ENCODE measurements around the gene FUT7.

The FUT7 gene

DNA sequence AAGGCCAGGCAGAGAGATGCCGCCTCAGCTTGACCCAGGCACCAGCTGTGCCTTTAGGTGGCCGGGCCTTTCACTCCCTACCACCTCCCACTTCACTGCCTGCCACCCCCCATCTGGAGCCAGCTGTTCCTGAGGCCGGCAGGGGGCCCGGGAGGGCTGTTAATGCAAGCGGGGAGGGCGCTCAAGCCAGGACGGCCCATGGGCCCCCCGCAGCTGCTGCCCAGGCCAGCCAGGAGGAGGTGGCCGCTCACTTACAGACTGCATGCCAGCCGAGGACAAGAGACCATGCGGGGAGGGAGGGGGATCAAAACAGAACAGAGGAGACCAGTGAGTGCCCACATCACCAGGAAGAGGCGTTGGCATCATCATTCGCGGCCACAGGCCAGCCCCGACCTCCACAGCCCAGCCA lies 8.3 kb downstream of the FUT7 start:
- Histone ChIP-seq H3K4me1 (ENCODE audit: control insufficient read depth, insufficient read depth, low read length) (peaks cover 2% of the 10 kb centered on the region; the same call in 1 of the 2 replicates), H3K36me3 (ENCODE audit: control insufficient read depth in 2 of 2, insufficient read depth in 1 of 2, low read length in 2 of 2) (peaks cover 0 to 13% of the 10 kb centered on the region in 2 experiments; a peak in 1 of 3 replicates), H3K27ac (ENCODE audit: extremely low read depth, low read depth, low read length) (no peak overlapping the region), H3K9me3 (ENCODE audit: control insufficient read depth, insufficient read depth, low read depth, low read length) (no peaks in the 10 kb centered on the region), H3K4me3 (ENCODE audit: low read depth, low read length) (no peak overlapping the region)
- CTCF ChIA-PET = interaction anchor here (0.6 to 3.7 kb wide), 2 partner anchors 9 to 12 kb away, joined by 3 to 19 read pairs; no protein-coding TSS in a partner anchor
- POLR2A ChIA-PET = interaction anchor here (1.1 kb wide), 1 partner anchor 184 kb away, joined by 3 read pairs; no protein-coding TSS in a partner anchor
- TF ChIP-seq, protein P1, sequence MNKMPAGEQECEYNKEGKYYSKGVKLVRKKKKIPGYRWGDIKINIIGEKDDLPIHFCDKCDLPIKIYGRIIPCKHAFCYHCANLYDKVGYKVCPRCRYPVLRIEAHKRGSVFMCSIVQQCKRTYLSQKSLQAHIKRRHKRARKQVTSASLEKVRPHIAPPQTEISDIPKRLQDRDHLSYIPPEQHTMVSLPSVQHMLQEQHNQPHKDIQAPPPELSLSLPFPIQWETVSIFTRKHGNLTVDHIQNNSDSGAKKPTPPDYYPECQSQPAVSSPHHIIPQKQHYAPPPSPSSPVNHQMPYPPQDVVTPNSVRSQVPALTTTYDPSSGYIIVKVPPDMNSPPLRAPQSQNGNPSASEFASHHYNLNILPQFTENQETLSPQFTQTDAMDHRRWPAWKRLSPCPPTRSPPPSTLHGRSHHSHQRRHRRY (tag by site-specific recombination; IDR thresholded peaks at IDR 0.05) = no peak
- no peak for TF ChIP-seq ZBTB20 (tag by site-specific recombination; IDR thresholded peaks at IDR 0.05)
- no peak for TF ChIP-seq ZNF112 (tag by site-specific recombination; IDR thresholded peaks at IDR 0.05)
- no peak for TF ChIP-seq ZNF654 (tag by site-specific recombination; IDR thresholded peaks at IDR 0.05; ENCODE audit: low read depth)
- no peak for TF ChIP-seq ZBTB7A (tag by site-specific recombination; IDR thresholded peaks at IDR 0.05; ENCODE audit: low read depth)
- no peak for TF ChIP-seq ZNF114 (tag by site-specific recombination; IDR thresholded peaks at IDR 0.05)
- TF ChIP-seq ZNF514 (tag by site-specific recombination; IDR thresholded peaks at IDR 0.05) = no peak
- no peak for TF ChIP-seq MEIS1 (CRISPR knock-in tag; IDR thresholded peaks at IDR 0.05; ENCODE audit: borderline replicate concordance)
- TF ChIP-seq GLIS1 (tag by site-specific recombination; IDR thresholded peaks at IDR 0.05) = peak; percentile 72
- no peak for TF ChIP-seq ZNF843 (tag by site-specific recombination; IDR thresholded peaks at IDR 0.05)
- no peak for TF ChIP-seq ZNF140 (tag by site-specific recombination; IDR thresholded peaks at IDR 0.05)
- no peak for TF ChIP-seq ZNF404 (tag by site-specific recombination; IDR thresholded peaks at IDR 0.05)
- no peak for TF ChIP-seq ZNF677 (tag by site-specific recombination; IDR thresholded peaks at IDR 0.05)
- TF ChIP-seq BCL11A (tag by site-specific recombination; IDR thresholded peaks at IDR 0.05; ENCODE audit: low read depth) = no peak
- peak; percentile 90 for TF ChIP-seq ZIC2 (tag by site-specific recombination; IDR thresholded peaks at IDR 0.05)

DNA sequence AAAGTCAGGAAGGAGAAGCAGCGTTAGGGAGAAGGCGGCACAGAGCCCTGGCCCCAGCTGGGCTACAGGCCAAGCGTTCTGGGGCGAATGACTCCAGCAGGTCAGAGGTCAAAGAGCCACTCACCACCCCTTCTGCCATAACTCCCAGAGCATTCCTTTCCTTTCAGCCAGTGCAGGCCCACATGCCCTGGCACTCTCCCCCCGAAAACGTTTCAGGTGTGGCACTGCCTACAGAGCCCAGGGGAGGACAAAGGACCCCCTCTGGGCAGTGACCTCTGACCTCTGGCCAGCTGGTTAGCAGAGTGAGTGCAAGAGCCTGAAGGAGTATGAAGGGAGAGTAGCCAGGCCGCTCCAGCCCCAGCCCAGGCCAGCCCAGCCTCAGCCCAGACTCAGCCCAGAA lies 8.7 kb downstream of the FUT7 start:
- peaks cover 2% of the 10 kb centered on the region; the same call in 1 of the 2 replicates for H3K4me1 ChIP-seq (ENCODE audit: control insufficient read depth, insufficient read depth, low read length)

DNA sequence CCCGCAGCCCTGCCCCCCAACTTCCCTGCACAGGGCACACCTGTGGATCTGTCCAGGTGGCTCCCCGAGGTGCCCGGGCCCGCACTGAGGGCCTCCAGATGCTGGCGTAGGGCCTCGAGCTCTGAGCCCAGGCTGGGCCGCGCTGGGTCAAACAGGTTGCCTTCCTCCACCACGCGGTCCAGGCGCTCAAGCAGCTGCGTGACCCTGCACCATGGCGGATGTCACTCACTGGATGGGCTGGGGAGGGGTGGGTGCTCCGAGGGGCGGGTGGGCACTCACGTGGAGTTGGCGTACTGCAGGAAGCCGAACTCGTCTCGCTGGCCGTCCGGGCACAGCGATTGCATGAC lies 9.3 kb downstream of the FUT7 start:
- ChIA-PET POLR2A (interaction anchor here (0.5 to 2.5 kb wide), 7 partner anchors 8 to 218 kb away, joined by 3 to 9 read pairs (median 5); partner anchors contain the start of genes FUT7, PAXX and TUBB4B), CTCF (interaction anchor here (0.6 to 3.7 kb wide), 4 partner anchors 13 to 76 kb away, joined by 3 to 19 read pairs (median 4); no protein-coding TSS in a partner anchor)
- Histone ChIP-seq H3K27ac (ENCODE audit: extremely low read depth, low read depth, low read length) (no peak overlapping the region), H3K36me3 (ENCODE audit: control insufficient read depth in 2 of 2, insufficient read depth in 1 of 2, low read length in 2 of 2) (peaks cover 0 to 18% of the 10 kb centered on the region in 2 experiments; a peak in 1 of 3 replicates), H3K4me1 (ENCODE audit: control insufficient read depth, insufficient read depth, low read length) (peaks cover 2% of the 10 kb centered on the region; the same call in 1 of the 2 replicates), H3K4me3 (ENCODE audit: low read depth, low read length) (no peak overlapping the region), H3K9me3 (ENCODE audit: control insufficient read depth, insufficient read depth, low read depth, low read length) (no peaks in the 10 kb centered on the region)
- TF ChIP-seq ZNF792 (tag by site-specific recombination; IDR thresholded peaks at IDR 0.05) (no peak), SALL2 (tag by site-specific recombination; IDR thresholded peaks at IDR 0.05; ENCODE audit: borderline replicate concordance) (no peak), SCRT2 (tag by site-specific recombination; IDR thresholded peaks at IDR 0.05) (0 out of 2 replicates have a peak, but pooled peaks have one; percentile 39), ZNF514 (tag by site-specific recombination; IDR thresholded peaks at IDR 0.05) (no peak), TRIM28 (IDR thresholded peaks at IDR 0.05; ENCODE audit: borderline replicate concordance, low read length) (no peak), ZNF555 (tag by site-specific recombination; conservative IDR thresholded peaks at IDR 0.05) (no peak), ZNF658 (tag by site-specific recombination; IDR thresholded peaks at IDR 0.05) (no peak), SCRT1 (tag by site-specific recombination; IDR thresholded peaks at IDR 0.05; ENCODE audit: borderline replicate concordance) (peak; percentile 83; the same call in 1 of the 2 replicates)
- TF ChIP-seq, protein P2, sequence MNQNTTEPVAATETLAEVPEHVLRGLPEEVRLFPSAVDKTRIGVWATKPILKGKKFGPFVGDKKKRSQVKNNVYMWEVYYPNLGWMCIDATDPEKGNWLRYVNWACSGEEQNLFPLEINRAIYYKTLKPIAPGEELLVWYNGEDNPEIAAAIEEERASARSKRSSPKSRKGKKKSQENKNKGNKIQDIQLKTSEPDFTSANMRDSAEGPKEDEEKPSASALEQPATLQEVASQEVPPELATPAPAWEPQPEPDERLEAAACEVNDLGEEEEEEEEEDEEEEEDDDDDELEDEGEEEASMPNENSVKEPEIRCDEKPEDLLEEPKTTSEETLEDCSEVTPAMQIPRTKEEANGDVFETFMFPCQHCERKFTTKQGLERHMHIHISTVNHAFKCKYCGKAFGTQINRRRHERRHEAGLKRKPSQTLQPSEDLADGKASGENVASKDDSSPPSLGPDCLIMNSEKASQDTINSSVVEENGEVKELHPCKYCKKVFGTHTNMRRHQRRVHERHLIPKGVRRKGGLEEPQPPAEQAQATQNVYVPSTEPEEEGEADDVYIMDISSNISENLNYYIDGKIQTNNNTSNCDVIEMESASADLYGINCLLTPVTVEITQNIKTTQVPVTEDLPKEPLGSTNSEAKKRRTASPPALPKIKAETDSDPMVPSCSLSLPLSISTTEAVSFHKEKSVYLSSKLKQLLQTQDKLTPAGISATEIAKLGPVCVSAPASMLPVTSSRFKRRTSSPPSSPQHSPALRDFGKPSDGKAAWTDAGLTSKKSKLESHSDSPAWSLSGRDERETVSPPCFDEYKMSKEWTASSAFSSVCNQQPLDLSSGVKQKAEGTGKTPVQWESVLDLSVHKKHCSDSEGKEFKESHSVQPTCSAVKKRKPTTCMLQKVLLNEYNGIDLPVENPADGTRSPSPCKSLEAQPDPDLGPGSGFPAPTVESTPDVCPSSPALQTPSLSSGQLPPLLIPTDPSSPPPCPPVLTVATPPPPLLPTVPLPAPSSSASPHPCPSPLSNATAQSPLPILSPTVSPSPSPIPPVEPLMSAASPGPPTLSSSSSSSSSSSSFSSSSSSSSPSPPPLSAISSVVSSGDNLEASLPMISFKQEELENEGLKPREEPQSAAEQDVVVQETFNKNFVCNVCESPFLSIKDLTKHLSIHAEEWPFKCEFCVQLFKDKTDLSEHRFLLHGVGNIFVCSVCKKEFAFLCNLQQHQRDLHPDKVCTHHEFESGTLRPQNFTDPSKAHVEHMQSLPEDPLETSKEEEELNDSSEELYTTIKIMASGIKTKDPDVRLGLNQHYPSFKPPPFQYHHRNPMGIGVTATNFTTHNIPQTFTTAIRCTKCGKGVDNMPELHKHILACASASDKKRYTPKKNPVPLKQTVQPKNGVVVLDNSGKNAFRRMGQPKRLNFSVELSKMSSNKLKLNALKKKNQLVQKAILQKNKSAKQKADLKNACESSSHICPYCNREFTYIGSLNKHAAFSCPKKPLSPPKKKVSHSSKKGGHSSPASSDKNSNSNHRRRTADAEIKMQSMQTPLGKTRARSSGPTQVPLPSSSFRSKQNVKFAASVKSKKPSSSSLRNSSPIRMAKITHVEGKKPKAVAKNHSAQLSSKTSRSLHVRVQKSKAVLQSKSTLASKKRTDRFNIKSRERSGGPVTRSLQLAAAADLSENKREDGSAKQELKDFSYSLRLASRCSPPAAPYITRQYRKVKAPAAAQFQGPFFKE (tag by site-specific recombination; IDR thresholded peaks at IDR 0.05; ENCODE audit: borderline replicate concordance) = 0 out of 2 replicates have a peak, but pooled peaks have one; percentile 3

More for the DNA sequence above, 8.7 kb downstream of the FUT7 start:
- H3K4me3 ChIP-seq (ENCODE audit: low read depth, low read length) = no peak overlapping the region
- H3K9me3 ChIP-seq (ENCODE audit: control insufficient read depth, insufficient read depth, low read depth, low read length) = no peaks in the 10 kb centered on the region
- ChIA-PET CTCF (interaction anchor here (0.6 to 3.7 kb wide), 3 partner anchors 9 to 21 kb away, joined by 3 to 19 read pairs (median 5); no protein-coding TSS in a partner anchor), POLR2A (interaction anchor here (1.1 kb wide), 1 partner anchor 183 kb away, joined by 3 read pairs; no protein-coding TSS in a partner anchor)
- H3K36me3 ChIP-seq (ENCODE audit: control insufficient read depth in 2 of 2, insufficient read depth in 1 of 2, low read length in 2 of 2) = peaks cover 0 to 14% of the 10 kb centered on the region in 2 experiments; a peak in 1 of 3 replicates
- TF ChIP-seq ZNF23 (tag by site-specific recombination; IDR thresholded peaks at IDR 0.05; ENCODE audit: borderline replicate concordance) = no peak
- peak; percentile 62; the same call in 1 of the 2 replicates for TF ChIP-seq ZBTB7A (tag by site-specific recombination; IDR thresholded peaks at IDR 0.05; ENCODE audit: low read depth)
- no peak for TF ChIP-seq ZBTB20 (tag by site-specific recombination; IDR thresholded peaks at IDR 0.05)
- TF ChIP-seq BCL11A (tag by site-specific recombination; IDR thresholded peaks at IDR 0.05; ENCODE audit: low read depth) = peak; percentile 99
- no peak for TF ChIP-seq ZNF623 (tag by site-specific recombination; IDR thresholded peaks at IDR 0.05)
- TF ChIP-seq BCL11B (tag by site-specific recombination; IDR thresholded peaks at IDR 0.05; ENCODE audit: low read depth) = peak; percentile 99
- no peak for TF ChIP-seq HOXD13 (CRISPR knock-in tag; IDR thresholded peaks at IDR 0.05; ENCODE audit: borderline replicate concordance)
- H3K27ac ChIP-seq (ENCODE audit: extremely low read depth, low read depth, low read length) = no peak overlapping the region

Data from HEK293 (cell line).